Testis (tissue), 3 donors: ENCODE measurements around the gene GHRHR. TPM values are rescaled to one million over a fixed set of nuclear protein-coding genes. Genes with fewer than 3 reads are reported as not detected.

ENCODE experiments used
- DNase-seq: peaks from one replicate; pipeline ENCODE4 v3.0.0-alpha.2; 2019
- H3K27ac ChIP-seq, 2 donors: fragments of 200-600 bp; sonication (generic); one replicate each; pipeline ENCODE4 v1.5.1; 2019
- H3K27me3 ChIP-seq: fragments of 200-600 bp; sonication (generic); one replicate; pipeline ENCODE4 v1.5.1; 2019
- H3K36me3 ChIP-seq: fragments of 200-600 bp; sonication (generic); one replicate; pipeline ENCODE4 v1.5.1; 2017; ENCODE audit warnings: low read depth; ENCODE audit errors: missing control alignments
- H3K4me1 ChIP-seq: fragments of 200-600 bp; sonication (generic); one replicate; pipeline ENCODE4 v1.5.1; 2019
- H3K4me3 ChIP-seq, 2 donors: fragments of 200-600 bp; sonication (generic); one replicate each; pipeline ENCODE4 v1.5.1; 2017 to 2019
- H3K9me3 ChIP-seq: fragments of 200-600 bp; sonication (generic); one replicate; pipeline ENCODE4 v1.5.1; 2017
- POLR2A ChIP-seq: fragments of 450-650 bp; IDR thresholded peaks from one replicate; pipeline ENCODE4 v1.6.1; 2017; ENCODE audit warnings: antibody characterized with exemption, mild to moderate bottlenecking, moderate library complexity
- WGBS, 2 donors: methylation state at CpG; one replicate each; pipeline ENCODE4 v1.1.5; 2018; 5-methylcytosine and 5-hydroxymethylcytosine counted together
- intact Hi-C: fragments of 100-400 bp; cut with DNase I; formaldehyde crosslinking; loops from one replicate; pipeline ENCODE4 v1.15.1; 2023; ENCODE audit warnings: low total_unique reads
- polyA plus RNA-seq: library from polyadenylated mRNA; stranded (reverse); fragments of 350-450 nt; fragmentation: Illumina TruSeq; extraction: RNeasy Lipid Tissue Mini Kit (QIAGEN cat#74804); gene quantifications from one replicate; pipeline ENCODE4 v1.2.3, GENCODE V29; 2014; ENCODE audit warnings: low read depth, low replicate concordance; ENCODE audit not compliant: insufficient read depth
- total RNA-seq, 2 donors: library from RNA; depleted of rRNA; stranded (reverse); fragments of >200 nt; gene quantifications; one replicate each; pipeline ENCODE4 v1.2.3, GENCODE V29; 2016
- TF ChIP-seq, protein P1 (sequence below), 3 experiments: fragments of 450-650 bp in 2 of 3; fragments of 200-600 bp in 1 of 3; sonication (generic) in 1 of 3; IDR thresholded peaks; one replicate each; pipeline ENCODE4 v1.5.1; 2016 to 2019; ENCODE audit warnings: antibody characterized with exemption in 3 of 3, mild to moderate bottlenecking in 2 of 3, moderate library complexity in 1 of 3

Gene GHRHR
- total and polyA plus RNA-seq, 3 donors from 2014 or later: 1.4 to 3.6 (median 2.1) TPM

- Histone ChIP-seq H3K27me3 (no peaks in the 10 kb centered on the region), H3K27ac (no peak overlapping the region), H3K36me3 (no peaks in the 10 kb centered on the region), H3K4me3 (peak overlapping the region in 1 of 2 donors; percentile 29), H3K4me1 (no peaks in the 10 kb centered on the region), H3K9me3 (no peaks in the 10 kb centered on the region)
- WGBS, 2 donors: 6 to 12% methylated on average over 15 to 21 of the region's 25 CpGs
- intact Hi-C loops: no loop called here
- DNase-seq: peak; percentile 93
- TF ChIP-seq, protein P1, sequence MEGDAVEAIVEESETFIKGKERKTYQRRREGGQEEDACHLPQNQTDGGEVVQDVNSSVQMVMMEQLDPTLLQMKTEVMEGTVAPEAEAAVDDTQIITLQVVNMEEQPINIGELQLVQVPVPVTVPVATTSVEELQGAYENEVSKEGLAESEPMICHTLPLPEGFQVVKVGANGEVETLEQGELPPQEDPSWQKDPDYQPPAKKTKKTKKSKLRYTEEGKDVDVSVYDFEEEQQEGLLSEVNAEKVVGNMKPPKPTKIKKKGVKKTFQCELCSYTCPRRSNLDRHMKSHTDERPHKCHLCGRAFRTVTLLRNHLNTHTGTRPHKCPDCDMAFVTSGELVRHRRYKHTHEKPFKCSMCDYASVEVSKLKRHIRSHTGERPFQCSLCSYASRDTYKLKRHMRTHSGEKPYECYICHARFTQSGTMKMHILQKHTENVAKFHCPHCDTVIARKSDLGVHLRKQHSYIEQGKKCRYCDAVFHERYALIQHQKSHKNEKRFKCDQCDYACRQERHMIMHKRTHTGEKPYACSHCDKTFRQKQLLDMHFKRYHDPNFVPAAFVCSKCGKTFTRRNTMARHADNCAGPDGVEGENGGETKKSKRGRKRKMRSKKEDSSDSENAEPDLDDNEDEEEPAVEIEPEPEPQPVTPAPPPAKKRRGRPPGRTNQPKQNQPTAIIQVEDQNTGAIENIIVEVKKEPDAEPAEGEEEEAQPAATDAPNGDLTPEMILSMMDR (IDR thresholded peaks at IDR 0.05): peak; percentile 86 to 99 (median 90)
- TF ChIP-seq POLR2A: no peak
Measured at GRCh38 chr7:30938435-30939316, 25.1 kb upstream of the GHRHR start.

DNA sequence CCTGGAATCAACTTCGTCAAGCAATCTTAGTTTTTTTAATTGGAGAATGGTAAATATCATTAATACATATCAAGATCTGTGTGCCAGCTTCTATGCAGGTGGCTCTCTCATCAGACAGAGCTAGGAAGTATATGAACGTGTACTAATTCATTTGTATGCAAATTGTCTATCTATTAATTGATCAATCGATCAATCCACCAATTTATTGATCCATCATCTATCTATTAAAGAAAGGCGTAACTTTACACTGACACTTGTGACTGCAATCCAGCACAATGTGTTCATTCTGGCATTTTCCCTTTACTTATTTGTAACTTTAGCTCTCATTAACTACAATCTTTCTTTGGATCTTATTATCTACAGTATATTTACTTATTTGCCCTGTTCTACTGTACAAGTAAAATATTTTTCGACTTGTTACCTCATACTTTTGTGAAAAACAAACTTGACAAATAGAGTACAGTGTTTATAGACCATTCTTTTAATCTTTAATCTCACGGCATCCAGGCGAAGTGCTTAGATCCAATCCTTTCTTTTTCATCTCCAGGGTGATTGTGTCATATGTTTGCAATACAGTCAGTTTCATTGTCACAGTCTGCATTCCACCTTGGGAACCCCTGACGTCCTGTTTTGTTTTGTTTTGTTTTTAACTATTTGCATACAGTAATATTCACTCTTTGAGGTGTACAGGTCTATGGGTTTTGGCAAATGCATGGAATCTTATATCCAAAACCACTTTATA is 22.0 kb upstream of the GHRHR start:
- no peaks in the 10 kb centered on the region for H3K27me3 ChIP-seq
- TF ChIP-seq, protein P1 (IDR thresholded peaks at IDR 0.05): no peak
- no peak for TF ChIP-seq POLR2A
- no peak overlapping the region for H3K4me3 ChIP-seq
- H3K27ac ChIP-seq: no peak overlapping the region
- WGBS, 2 donors: 71 to 76% methylated on average over 8 of the region's 8 CpGs
- H3K36me3 ChIP-seq: no peaks in the 10 kb centered on the region
- intact Hi-C loops: no loop called here
- no peaks in the 10 kb centered on the region for H3K4me1 ChIP-seq
- H3K9me3 ChIP-seq: no peaks in the 10 kb centered on the region
- DNase-seq: no peak

DNA sequence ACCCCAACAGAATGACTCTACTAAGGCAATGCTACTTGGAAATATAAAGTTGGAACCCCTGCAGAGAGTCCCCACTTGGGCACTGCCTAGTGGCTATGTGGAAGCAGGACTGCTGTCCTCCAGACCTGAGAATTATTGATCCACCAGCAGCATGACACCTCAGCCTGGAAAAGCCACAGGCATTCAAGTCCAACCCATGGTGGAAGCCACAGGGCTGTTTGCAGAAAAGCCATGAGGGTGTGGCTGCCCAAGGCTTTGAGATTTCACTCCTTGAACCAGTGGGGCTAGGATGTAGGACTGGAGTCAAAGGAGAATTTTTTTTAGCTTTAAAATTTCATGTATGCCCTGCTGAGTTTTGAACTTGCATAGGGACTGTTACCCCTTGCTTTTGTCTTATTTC is 13.6 kb upstream of the GHRHR start:
- Histone ChIP-seq H3K9me3 (no peaks in the 10 kb centered on the region), H3K4me3 (no peak overlapping the region), H3K27me3 (no peaks in the 10 kb centered on the region), H3K4me1 (no peaks in the 10 kb centered on the region), H3K27ac (no peak overlapping the region), H3K36me3 (no peaks in the 10 kb centered on the region)
- DNase-seq: no peak
- intact Hi-C loops: no loop called here
- TF ChIP-seq, protein P1 (IDR thresholded peaks at IDR 0.05): no peak
- no peak for TF ChIP-seq POLR2A

DNA sequence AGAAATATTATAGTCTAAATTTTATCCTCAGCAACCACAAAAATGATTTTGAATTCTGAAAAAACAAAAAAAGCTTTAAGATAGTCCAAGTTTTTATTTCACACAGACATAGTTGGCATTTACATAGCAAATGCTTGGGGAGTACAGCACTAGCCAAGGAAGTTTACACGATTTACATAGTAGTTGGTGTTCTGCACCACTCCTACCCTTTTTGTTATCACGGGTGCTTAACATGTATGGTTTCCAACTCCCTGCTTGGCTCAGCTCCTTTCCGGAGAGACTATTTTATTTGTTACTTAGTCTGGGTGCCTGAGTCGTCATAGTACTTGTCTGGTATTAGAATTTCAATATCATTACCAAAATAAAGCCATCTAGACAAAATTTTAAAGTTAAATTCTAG is 8.8 kb upstream of the GHRHR start:
- no peaks in the 10 kb centered on the region for H3K27me3 ChIP-seq
- intact Hi-C loops: no loop called here
- no peak for TF ChIP-seq POLR2A
- TF ChIP-seq, protein P1 (IDR thresholded peaks at IDR 0.05): no peak
- H3K27ac ChIP-seq: no peak overlapping the region
- no peak for DNase-seq
- no peak overlapping the region for H3K4me3 ChIP-seq
- H3K9me3 ChIP-seq: no peaks in the 10 kb centered on the region
- H3K36me3 ChIP-seq: no peaks in the 10 kb centered on the region
- no peaks in the 10 kb centered on the region for H3K4me1 ChIP-seq
- 61 to 70% methylated on average over 4 of the region's 4 CpGs for WGBS, 2 donors
